HG03439 (cell line): ENCODE measurements around the gene ACACB.

Source experiments
- ATAC-seq: cut with Tn5 transposase; IDR thresholded peaks from one replicate; pipeline ENCODE4 v1.9.1; 2021; ENCODE audit warnings: mild to moderate bottlenecking, moderate library complexity; ENCODE audit not compliant: unreplicated experiment

ACACB gene

DNA sequence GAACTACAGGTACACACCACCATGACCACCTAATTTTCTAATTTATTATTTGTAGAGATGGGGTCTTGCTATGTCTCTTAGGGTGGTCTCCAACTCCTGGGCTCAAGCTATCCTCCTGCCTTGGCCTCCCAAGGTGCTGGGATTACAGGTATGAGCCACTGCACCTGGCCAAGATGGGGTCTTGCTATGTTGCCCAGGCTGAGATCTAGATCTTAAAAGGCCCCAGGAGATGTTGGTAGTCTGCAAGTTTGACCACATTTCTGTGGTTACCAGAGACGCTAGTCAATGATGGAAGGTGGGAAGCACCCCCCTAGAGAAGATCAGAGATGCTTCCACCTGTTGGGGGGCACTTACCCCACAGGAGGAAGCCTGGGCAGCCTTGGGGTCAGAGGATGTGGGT, 158.0 kb downstream of the ACACB start:
- no peak for ATAC-seq

DNA sequence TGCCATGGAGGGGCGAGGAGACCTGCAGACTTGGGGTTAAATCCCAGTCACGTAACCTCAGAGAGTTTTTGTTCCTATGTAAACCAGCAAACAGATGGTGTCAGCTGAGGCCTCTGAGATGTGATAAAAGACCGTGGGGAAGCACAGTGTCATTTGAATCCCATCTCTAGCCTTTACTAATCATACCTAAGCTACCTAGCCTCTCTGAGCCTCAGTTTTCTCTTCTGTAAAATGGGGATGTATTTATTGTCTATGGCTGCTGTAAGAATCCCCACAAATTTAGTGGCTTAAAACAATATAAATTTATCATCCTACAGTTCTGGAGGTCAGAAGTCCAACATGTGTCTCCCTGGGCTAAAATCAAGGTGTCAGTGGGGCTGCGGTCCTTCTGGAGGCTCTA, 158.8 kb downstream of the ACACB start:
- no peak for ATAC-seq

DNA sequence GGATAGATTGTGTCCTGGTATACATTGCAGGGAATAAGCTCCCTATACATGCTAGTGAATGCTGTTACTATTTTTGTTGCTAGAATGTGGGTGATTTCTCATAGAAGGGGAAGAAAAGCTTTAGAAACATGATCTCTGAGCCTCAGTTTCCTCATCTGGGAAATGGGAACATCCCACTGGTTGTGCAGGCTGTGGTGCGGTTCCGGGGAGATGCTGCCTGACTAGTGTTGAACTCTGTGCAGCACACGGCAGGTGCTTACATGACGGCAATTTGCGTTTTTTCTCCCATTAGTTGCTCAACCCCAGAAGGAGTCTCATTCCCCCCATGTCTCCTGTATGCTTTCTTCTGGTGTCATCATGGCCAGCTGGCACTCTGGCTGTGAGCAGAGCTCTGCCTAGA, 159.8 kb downstream of the ACACB start:
- no peak for ATAC-seq

DNA sequence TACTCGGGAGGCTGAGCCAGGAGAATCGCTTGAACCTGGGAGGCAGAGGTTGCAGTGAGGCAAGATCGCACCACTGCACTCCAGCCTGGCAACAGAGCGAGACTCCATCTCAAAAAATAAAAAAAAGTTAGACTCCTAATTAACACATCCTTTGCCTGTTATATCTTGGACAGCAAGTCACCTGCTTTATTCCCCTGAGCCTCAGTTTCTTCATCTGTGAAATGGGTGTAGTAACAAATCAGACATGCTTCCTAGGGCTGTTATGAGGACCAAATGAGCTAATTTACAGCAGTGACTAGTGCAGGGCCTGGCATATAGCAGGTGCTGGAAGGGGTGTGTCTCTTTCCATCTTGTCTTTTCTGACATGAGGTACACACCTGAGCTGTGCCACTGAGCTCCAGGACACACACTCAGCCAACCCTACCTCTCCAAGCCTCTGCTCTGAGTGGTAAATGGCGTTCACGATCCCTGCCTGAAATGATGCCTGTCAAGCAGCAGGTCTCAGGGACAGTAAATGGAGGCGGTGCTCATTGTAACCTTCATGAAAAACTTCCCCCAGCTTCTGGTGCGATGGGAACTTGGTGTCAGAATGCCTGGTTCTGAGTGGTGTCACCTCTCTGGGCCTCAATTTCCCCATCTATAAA, 161.0 kb downstream of the ACACB start:
- no peak for ATAC-seq

DNA sequence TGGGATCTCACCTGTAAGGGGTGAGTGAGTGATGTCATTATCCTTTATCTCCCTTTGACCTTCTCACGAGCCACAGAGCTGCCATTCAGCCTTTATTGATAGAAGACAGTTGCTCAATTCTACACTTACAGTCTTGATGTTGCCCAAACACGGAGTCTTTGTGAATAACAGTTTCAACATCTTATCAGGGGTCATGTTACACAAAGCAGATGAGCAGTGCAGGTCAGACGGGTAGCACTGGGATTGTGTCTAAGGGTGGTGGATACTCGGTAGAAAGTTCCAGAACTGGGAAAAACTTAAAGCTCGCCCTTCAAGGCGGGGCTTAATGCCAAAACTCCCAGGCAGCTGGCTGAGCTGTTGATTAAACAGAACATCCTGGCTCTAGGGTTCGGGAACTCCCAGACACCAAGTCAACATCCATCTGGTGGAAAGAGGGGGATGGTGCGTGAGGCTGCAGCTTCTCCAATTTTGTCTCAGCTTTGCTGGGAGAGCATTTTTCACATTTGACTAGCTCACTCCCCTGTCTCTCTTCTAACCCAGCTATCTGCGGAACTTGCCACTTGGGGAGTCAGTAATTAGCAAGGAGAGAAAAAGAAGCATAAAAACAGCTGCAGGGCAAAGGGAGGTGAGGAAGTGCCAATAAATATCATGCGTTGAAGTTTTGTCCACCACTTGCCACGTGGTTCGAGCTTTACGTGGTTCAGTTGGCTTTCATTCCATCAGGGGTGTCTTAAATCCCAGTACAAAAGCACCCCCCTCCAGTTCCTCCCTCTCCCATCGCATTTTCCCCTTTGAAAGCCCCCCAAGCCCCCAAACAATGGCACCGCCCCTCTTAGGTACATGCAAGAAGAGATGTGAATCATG, 161.7 kb downstream of the ACACB start:
- no peak for ATAC-seq

DNA sequence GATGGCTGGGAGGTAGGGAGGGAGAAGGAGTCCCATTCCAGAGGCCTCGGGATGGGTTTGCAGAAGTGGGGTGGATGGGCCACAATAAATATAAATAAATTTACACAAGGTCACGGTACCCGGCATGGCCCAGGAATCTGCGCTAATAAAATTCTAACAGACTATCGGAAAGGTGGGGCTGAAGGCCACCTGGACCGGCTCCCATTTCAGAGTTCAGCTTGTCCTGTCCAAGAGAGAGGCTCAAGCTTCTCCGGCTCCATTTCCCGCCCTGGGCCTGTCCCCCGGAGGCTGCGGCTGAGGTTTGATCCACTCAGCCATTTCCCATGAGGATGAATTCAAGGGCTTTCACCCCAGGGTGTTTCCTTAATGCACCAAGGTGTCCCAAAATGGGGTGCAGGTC, 162.5 kb downstream of the ACACB start:
- no peak for ATAC-seq

DNA sequence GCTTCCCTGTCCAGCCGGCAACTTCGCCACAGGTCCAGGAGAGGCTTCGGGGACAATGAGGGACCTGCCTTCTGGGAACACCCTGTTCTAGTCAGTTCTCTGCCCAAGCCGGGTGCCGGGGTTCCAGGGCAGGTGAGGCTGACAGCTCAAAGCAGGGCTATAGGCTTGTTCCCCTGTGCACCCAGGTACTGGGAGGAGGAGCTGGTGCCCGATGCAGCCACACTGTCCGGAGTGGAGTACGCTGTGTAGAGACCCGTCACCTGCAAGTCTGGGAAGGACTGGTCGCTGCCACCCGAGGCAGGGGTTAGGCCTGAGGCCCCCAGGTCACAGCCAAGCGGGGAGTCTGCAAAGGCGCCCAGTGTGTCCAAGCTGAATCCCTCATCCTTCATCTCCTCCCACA, 163.1 kb downstream of the ACACB start:
- ATAC-seq: no peak

DNA sequence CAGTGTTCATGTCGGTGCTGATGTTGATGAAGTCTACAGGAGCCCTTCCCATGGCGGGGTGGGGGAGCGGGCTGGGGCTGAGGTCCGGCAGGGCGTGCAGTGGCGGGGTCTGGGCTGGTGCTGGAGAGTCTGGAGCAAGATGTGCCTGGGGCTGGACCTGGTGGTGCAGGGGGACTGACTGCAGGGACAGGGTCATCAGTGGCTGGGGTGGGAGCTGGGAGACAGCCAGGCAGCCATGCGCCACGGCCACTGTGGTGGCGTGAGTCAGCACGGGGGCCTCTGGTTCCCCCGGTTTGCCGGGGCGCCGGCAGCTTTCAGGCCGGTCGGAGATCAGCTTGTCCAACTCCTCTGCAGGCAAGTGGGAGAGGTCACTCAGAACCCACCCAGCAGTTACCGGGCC, 165.1 kb downstream of the ACACB start:
- no peak for ATAC-seq

DNA sequence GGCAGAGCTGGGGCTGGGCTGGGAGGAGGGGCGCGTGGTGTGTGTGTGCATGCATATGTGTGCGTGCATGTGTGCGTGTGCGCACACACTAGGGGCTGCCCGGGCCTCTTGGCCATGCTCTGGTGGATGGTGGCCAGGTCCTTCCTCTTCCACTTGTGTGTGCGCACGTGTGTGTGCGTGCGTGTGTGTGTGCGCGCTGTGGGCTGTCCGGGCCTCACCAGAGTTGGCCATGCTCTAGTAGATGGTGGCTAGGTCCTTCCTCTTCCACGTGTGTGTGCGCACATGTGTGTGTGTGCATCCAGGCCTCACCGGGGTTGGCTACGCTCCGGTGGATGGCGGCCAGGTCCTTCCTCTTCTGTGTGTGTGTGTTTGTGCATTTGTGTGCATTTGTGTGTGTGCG, 168.0 kb downstream of the ACACB start:
- no peak for ATAC-seq

DNA sequence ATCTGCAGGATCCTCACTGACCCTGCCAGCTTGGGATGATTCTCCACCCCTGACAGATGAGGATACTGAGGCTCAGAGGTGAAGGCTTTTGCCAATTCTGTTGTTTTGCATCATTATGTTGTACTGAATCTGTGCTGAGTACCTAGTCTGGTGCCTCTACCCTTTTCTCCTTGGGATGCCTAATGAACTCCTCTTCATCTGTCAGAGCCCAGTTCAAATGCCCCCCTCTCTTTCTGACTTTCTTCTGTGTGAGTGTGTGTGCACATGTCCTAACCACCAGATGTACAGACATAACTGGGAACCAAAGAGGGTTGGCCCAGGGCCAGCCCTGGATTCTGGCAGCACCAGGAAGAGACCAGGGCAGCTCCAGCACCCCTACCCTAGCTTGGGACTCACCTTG, 169.9 kb downstream of the ACACB start:
- no peak for ATAC-seq

DNA sequence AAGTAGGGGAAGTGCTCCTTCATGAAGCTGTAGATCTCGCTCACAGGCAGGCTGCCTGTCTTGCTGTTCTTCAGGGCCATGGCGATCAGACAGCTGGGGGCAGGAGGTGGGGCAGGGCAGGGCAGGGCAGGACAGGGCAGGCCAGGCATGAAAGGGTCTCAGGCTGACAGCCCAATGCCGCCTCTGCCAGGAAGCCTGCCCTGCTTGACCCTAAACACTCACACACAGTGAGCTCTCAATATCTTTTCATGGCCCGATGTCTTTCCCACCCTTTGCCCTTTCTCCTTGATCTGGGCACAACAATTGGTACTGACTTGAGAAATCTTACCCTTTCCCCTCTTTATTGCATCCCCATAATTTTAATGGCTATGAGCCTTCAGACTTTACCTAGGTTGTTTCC, 170.3 kb downstream of the ACACB start:
- ATAC-seq: no peak

DNA sequence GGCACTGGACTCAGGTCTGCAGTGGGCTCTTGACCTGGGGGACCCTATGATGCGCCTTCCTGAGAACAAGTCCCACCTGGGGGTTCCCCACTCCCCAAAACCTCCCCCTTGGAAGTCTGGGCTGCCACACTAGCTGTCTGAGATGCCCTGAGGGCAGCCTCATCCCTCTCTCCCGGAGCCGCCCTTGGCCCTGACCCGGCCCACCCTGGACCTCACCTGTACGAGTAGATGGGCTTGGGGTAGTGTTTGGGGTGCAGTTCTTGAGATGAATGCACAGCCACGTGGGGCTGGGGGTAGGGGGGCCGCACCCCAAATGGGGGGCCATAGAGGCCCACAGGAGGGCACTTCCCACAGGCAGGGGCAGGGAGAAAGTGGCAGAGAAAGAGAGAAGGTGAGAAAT, 170.8 kb downstream of the ACACB start:
- no peak for ATAC-seq

DNA sequence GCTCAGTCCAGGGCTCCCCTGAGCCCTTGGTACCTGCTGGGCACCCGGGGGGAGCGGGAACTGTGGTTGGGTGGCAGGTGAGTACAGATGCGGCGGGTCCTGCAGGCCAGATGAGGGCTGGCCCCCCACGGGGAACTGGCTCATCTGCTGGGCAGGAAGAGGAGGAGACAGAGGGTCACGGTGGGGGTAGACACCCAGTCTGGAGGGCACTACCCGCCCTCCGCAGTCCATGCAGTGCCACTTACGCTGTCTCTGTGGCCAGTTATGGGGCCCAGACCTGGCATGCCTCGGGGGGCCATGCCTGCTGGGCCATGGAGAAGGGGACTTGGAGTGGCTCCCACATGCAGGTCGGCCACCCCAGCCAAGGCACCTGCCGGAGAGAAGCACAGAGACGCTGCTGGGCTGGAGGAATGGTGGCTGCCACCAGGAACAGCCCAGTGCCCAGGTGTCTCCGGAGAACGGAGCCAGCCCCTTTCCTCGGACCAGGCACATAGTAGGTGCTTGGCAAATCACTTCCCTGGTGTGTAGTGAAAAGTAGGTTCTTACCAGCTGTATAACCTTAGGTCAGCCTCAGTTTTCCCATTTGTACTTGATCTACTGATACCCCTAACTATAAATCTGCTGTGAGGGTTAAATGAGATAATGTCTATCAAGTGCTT, 171.6 kb downstream of the ACACB start:
- ATAC-seq: no peak

DNA sequence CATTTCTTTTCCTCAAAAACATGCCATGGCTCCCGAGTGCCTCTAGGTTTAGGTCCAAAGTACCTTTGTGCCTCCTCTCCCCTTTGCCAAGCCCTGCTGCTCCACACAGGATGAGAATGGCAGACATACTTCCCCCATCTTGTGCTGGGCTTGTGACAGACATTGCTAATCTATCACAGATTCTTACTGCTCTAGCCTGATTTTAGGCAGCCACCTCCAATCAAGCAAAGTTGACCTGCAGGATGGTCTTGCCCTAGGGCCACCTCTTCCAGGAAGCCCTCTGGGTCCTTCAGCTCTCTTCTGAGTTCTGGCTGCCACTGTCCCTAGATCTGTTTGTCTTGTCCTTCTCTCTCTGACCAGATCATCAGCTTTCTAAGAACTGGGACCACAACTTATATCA, 172.2 kb downstream of the ACACB start:
- no peak for ATAC-seq

DNA sequence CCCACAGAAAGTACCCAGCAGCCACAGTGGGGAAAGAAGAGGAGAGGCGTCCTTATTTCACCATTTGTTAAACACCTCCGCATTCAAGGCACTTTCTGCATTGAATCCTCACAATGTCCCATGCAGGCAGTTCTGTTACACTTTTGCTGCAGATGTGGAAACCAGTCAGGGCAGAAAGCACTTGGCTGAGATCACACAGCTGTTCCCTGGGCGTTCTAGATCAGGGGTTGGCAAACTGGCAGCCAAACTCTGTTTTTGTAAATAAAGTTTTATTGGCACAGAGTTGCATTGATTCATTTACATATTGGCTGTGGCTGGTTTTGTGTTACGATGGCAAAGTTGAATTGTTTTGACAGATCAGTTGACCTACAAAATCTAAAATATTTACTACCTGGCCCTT, 172.6 kb downstream of the ACACB start:
- ATAC-seq: no peak

DNA sequence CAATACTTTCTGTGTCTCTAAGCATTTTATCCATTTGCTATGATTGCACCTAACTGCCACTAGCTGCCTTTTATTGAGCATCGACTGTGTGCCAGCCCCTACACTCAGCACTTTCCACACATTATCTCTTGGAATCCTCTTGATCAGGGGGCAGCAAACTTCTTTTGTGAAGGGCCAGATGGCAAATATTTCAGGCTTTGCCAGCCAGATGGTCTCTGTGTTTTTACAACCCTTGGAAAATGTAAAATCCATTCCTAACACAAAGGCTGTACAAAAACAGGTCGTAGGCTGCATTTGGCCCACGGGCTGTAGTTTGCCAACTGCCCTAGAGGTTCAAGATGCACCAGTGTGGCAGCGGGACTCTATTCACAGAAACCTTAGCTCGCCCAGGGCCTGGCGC, 173.2 kb downstream of the ACACB start:
- ATAC-seq: no peak

DNA sequence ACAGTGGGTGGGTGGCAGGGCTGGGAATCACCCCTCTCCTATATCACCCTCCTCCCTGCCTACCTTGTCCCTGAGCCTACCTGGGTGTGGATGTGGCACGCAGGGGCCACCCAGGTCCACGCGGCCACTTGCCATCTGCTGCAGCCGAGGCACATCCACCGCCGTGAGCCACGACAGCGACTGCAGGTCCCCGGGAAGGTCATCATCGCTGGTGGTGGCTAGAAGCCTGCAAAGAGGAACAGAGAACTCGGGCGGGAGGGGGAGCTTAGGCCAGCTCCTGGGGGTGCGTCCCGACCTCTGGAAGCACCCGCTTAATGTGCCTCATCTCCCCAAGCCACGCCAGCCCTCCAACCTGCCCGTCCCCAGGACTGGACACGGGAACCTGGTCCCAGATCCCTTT, 173.7 kb downstream of the ACACB start:
- no peak for ATAC-seq

DNA sequence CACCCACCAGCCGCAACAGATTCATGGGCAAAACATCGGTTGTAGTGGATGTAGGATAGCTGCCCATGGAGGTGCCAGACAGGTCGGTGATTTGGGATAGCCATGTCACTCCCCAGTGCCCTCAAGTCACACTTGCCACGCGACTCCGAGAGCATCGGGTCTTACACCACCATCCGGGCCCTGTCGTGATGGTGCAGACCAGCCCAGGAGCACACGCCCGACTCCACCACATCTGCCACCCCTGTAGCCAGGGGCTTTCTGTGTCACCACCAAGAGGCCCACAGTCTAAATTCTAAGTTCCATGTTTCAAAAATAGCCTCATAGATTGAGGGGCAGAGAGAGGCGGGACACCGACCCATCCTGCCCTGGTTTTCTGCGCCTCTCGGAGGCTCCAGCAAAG, 174.7 kb downstream of the ACACB start:
- ATAC-seq: no peak

DNA sequence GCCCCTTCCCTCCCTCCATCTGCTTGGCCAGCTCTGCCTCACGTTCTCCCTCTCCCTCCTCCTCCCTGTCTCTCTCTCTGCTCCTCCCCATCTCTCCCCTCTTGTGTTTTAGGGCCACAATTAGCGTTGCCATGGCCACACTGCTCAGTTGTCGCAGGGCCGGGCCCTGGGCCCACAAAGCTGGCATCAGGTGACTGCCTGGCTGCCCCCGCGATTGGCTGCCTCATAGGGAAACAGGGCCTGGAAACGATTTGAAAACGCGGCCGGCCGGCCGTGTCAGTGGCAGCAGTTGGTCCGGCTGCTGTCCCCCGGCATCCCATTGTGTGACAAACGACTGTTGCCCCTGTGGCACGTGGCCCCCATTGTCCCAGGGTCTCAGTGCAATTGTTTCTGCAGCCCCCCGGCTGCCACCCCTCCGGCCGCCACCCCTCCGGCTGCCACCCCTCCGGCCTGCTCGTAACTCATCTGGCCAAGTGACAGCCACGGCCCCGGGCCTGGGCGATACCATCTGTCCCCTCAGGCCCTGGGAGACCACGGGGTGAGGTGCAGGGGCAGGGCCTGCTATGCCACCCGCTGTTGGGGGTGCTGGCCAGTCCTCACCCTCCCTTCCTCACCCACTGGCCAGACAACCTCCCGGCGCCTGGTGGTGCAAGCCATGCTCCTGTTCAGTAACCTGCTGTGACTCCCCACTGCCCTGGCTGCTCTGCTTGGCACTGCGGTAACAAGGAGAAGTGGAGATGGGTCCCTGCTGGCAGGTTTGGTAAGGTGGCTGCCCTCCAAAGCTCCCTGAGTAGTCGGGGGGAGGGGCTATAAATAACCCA, 175.3 kb downstream of the ACACB start:
- no peak for ATAC-seq

DNA sequence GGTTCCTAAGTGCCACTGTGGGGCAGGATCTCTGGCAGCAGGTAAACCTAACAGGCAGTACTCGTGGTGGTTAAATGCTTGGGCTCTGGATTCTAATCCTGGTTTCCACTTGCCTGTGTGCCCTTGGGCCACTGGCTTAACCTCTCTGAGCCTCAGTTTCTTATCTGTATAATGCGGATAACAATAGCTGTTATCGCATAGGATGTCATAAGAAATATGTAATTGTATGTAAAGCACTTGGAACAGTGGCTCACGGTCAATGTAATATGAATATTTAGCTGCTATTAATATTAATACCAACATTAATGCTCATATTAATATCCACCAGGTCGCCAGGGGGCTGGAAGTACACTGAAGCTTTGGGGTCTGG, 175.9 kb downstream of the ACACB start:
- no peak for ATAC-seq

DNA sequence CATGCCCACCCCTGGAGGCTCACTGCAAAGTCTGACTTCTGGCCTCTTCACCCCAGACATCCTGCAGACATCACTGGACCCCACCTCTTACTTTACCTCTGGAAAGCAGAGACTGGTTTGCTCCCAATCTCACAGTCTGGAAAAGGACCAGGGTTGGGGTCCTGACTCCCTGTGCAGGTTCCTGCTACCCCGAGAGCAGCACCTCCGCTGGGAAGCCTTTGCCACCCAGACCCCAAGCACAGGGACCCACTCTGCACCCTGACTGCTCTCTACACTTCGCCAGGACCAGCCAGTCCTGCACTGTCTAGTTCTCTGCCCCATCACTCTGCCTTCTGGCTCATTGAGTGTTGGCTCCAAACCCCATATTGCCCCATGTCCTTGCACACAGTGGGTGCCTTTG, 176.7 kb downstream of the ACACB start:
- ATAC-seq: no peak
